Peyer's patch (tissue), 4 donors: ENCODE results near the gene DNMBP.

Experiments used
- POLR2A ChIP-seq, 2 donors: fragments of 450-650 bp; IDR thresholded peaks; one replicate each; pipeline ENCODE4 v1.5.1; 2017; ENCODE audit warnings: antibody characterized with exemption in 2 of 2, mild to moderate bottlenecking in 2 of 2, moderate library complexity in 2 of 2
- TF ChIP-seq, protein P1 (sequence below), 6 experiments: fragments of 450-650 bp in 4 of 6; fragments of 200-600 bp in 2 of 6; sonication (generic) in 1 of 6; IDR thresholded peaks; one replicate each; pipeline ENCODE4 v1.5.1; 2017 to 2019; ENCODE audit warnings: antibody characterized with exemption in 6 of 6, mild to moderate bottlenecking in 3 of 6, moderate library complexity in 1 of 6

DNA sequence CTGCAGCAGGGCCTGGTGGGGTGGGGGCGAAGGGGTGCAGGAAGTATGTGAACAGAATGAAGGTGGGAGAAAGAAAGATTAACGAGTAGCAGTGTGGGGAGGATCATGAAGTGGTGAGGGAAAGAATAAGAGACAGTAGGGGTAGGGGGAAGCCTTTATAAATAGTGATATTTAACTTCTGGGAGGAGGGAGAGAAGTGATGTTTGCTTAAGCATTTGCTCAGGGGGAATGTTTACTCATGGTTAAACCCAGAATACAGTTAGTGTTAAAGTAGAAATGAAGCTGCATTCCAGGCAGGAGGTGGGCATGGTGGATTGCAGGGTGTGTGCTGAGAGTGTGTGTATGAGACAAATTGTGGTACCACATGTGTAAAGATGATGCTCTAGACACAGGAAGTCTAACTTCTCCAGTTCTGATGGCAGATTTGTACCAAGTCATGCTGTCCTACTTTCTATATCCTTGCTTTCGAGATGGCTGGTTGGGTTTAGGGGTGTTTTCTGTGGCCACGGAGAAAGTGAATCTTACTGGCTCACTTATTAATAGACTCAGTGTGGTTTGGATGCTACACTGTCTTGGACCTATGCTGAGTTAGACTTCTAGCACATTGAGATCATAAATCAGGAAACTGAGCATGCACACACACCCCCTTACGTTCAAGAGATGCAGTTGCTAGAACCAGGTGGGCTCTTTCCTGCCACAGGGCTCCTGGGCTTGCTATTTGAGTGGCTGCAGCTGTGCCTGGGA, 10.6 kb upstream of the DNMBP start:
- TF ChIP-seq, protein P1, sequence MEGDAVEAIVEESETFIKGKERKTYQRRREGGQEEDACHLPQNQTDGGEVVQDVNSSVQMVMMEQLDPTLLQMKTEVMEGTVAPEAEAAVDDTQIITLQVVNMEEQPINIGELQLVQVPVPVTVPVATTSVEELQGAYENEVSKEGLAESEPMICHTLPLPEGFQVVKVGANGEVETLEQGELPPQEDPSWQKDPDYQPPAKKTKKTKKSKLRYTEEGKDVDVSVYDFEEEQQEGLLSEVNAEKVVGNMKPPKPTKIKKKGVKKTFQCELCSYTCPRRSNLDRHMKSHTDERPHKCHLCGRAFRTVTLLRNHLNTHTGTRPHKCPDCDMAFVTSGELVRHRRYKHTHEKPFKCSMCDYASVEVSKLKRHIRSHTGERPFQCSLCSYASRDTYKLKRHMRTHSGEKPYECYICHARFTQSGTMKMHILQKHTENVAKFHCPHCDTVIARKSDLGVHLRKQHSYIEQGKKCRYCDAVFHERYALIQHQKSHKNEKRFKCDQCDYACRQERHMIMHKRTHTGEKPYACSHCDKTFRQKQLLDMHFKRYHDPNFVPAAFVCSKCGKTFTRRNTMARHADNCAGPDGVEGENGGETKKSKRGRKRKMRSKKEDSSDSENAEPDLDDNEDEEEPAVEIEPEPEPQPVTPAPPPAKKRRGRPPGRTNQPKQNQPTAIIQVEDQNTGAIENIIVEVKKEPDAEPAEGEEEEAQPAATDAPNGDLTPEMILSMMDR (IDR thresholded peaks at IDR 0.05), result peak in 1 of 6 experiments; percentile 12
- TF ChIP-seq POLR2A (IDR thresholded peaks at IDR 0.05), result no peak
